ENCODE measurements around the gene ACP6.

ACP6 gene

DNA sequence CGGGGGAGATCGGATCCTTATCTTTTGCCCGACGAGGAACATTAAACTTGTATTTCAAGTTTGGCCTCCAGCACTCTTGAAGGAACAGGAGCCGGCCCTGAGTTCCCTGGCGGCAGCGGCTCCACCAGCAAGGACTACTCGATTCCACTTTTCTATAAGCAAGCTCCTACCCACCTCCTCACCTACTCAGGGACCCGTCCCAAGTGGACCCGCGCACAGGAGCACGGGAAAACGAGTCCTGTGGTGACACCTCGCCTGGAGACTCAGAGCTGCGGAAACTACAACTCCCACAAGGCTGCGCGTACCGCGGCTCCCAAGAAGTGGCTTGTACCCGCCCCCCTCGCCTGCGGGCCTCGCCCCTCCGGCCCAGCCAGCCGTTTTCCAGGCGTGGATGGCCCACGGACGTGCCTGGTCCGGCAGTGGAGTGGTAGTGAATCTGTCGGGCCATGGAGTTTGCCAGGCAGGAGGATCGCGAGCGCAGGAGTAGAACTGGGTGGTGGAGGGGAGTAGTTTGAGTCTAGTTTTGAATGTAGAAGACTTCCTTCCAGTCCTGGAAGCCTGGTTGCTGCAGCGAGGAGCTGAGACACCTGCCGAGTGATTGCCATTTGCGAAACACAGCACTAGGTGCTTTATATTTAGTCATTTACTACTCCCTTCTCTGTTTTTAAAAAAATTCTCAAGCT is at the start of gene ACP6:
TSS of gene ACP6 (minus strand) at position 206 of the 683 bp plus-strand sequence. CDS start 476 bp downstream, outside the sequence.
- H3K4me2 ChIP-seq (ENCODE audit: insufficient read depth, low read length) = peak within 1 kb of the TSS; percentile 95
- ATAC-seq (ENCODE audit: insufficient read depth, low read depth) (peak; percentile 98), DNase-seq (peak; percentile 93)
- no peaks in the 10 kb centered on the region for H3K9me3 ChIP-seq (ENCODE audit: insufficient read depth, low read length, severe bottlenecking)
- TF ChIP-seq, protein P1, sequence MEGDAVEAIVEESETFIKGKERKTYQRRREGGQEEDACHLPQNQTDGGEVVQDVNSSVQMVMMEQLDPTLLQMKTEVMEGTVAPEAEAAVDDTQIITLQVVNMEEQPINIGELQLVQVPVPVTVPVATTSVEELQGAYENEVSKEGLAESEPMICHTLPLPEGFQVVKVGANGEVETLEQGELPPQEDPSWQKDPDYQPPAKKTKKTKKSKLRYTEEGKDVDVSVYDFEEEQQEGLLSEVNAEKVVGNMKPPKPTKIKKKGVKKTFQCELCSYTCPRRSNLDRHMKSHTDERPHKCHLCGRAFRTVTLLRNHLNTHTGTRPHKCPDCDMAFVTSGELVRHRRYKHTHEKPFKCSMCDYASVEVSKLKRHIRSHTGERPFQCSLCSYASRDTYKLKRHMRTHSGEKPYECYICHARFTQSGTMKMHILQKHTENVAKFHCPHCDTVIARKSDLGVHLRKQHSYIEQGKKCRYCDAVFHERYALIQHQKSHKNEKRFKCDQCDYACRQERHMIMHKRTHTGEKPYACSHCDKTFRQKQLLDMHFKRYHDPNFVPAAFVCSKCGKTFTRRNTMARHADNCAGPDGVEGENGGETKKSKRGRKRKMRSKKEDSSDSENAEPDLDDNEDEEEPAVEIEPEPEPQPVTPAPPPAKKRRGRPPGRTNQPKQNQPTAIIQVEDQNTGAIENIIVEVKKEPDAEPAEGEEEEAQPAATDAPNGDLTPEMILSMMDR (IDR thresholded peaks at IDR 0.05; ENCODE audit: borderline replicate concordance, extremely low read depth, low read length, poor library complexity, severe bottlenecking) = no peak
- TF ChIP-seq EZH2 (IDR thresholded peaks at IDR 0.05; ENCODE audit: borderline replicate concordance, low read depth, low read length, severe bottlenecking) = no peak
- H3K27ac ChIP-seq (ENCODE audit: low read length) = peak within 1 kb of the TSS; percentile 81
- no peaks in the 10 kb centered on the region for H4K20me1 ChIP-seq (ENCODE audit: insufficient read depth, low read length)
- peak within 1 kb of the TSS; percentile 70 for H3K9ac ChIP-seq (ENCODE audit: low read depth, low read length)
- no peaks in the 10 kb centered on the region for H3K79me2 ChIP-seq (ENCODE audit: insufficient read depth, low read length)
- H3K4me3 ChIP-seq (ENCODE audit: low read depth in 1 of 2, low read length in 2 of 2) = peak within 1 kb of the TSS; percentile 68 to 93
- no peaks in the 10 kb centered on the region for H3K36me3 ChIP-seq (ENCODE audit: insufficient read depth, low read length)
- H2AFZ ChIP-seq (ENCODE audit: low read depth, low read length) = peak within 1 kb of the TSS; percentile 99
- H3K4me1 ChIP-seq (ENCODE audit: insufficient read depth, low read length) = peaks cover 24% of the 10 kb centered on the region
- no peaks in the 10 kb centered on the region for H3K27me3 ChIP-seq (ENCODE audit: insufficient read depth, low read length, poor library complexity)

DNA sequence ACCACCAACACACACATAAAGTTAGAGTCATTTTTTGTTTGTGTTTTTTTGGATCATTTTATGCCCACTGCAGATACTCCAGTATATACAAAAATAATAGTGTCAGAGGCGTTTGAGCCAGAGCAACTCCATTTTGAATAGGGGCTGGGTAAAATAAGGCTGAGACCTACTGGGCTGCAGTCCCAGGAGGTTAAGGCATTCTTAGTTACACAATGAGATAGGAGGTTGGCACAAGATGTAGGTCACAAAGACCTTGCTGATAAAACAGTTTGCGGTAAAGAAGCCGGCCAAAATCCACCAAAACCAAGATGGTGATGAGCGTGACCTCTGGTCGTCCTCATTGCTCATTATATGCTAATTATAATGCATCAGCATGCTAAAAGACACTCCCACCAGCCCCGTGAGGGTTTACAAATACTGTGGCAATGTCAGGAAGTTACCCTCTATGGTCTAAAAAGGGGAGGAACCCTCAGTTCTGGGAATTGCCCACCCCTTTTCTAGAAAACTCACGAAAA is 49.4 kb upstream of the ACP6 start:
- no peaks in the 10 kb centered on the region for H3K36me3 ChIP-seq (ENCODE audit: insufficient read depth, low read length)
- H3K4me1 ChIP-seq (ENCODE audit: insufficient read depth, low read length) = no peaks in the 10 kb centered on the region
- no peak overlapping the region for H3K4me2 ChIP-seq (ENCODE audit: insufficient read depth, low read length)
- H3K27ac ChIP-seq (ENCODE audit: low read length) = no peak overlapping the region
- peaks cover 4% of the 10 kb centered on the region for H3K27me3 ChIP-seq (ENCODE audit: insufficient read depth, low read length, poor library complexity)
- H3K9me3 ChIP-seq (ENCODE audit: insufficient read depth, low read length, severe bottlenecking) = peaks cover 9% of the 10 kb centered on the region
- TF ChIP-seq EZH2 (IDR thresholded peaks at IDR 0.05; ENCODE audit: borderline replicate concordance, low read depth, low read length, severe bottlenecking) = no peak
- TF ChIP-seq, protein P1 (IDR thresholded peaks at IDR 0.05; ENCODE audit: borderline replicate concordance, extremely low read depth, low read length, poor library complexity, severe bottlenecking) = no peak
- H3K79me2 ChIP-seq (ENCODE audit: insufficient read depth, low read length) = no peaks in the 10 kb centered on the region
- ATAC-seq (ENCODE audit: insufficient read depth, low read depth) (no peak), DNase-seq (no peak)
- H4K20me1 ChIP-seq (ENCODE audit: insufficient read depth, low read length) = no peaks in the 10 kb centered on the region
- no peak overlapping the region for H2AFZ ChIP-seq (ENCODE audit: low read depth, low read length)
- H3K4me3 ChIP-seq (ENCODE audit: low read depth in 1 of 2, low read length in 2 of 2) = no peak overlapping the region
- no peak overlapping the region for H3K9ac ChIP-seq (ENCODE audit: low read depth, low read length)

DNA sequence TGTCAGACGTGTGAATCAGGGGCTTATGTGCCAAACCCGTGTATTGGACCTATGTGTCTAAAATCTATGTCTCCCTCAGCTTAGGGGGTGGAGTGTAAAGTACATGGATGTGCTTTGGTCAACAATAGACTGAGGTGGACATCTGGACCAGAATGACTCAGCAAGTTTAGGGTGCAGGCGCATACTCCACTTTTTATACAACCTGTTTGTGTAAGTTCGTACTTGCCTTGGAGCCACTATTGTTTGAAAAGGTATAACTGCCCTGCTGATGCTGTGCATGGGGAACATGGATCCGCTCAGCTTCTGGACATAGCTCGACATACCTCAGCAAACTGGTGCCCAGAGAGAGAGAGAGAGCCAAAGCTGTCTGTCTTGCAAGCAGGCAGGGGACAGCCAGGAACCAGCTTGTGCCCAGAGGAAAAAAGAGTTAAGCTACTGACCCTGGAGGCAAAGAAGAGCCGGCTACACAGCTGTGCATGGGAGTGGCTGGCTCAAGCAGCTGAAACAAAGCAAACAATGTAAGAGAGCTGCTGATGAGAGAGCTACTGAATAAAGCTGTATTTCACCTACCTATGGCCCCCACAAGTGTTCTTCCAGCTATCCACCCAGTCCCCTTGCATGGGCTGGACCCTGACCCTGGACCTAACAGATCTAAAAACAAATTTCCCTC is 48.8 kb upstream of the ACP6 start:
- H3K4me2 ChIP-seq (ENCODE audit: insufficient read depth, low read length) = no peak overlapping the region
- no peaks in the 10 kb centered on the region for H4K20me1 ChIP-seq (ENCODE audit: insufficient read depth, low read length)
- ATAC-seq (ENCODE audit: insufficient read depth, low read depth) (no peak), DNase-seq (peak; percentile 9)
- H3K4me3 ChIP-seq (ENCODE audit: low read depth in 1 of 2, low read length in 2 of 2) = no peak overlapping the region
- no peak overlapping the region for H2AFZ ChIP-seq (ENCODE audit: low read depth, low read length)
- H3K27ac ChIP-seq (ENCODE audit: low read length) = no peak overlapping the region
- peaks cover 9% of the 10 kb centered on the region for H3K9me3 ChIP-seq (ENCODE audit: insufficient read depth, low read length, severe bottlenecking)
- TF ChIP-seq, protein P1 (IDR thresholded peaks at IDR 0.05; ENCODE audit: borderline replicate concordance, extremely low read depth, low read length, poor library complexity, severe bottlenecking) = no peak
- no peak for TF ChIP-seq EZH2 (IDR thresholded peaks at IDR 0.05; ENCODE audit: borderline replicate concordance, low read depth, low read length, severe bottlenecking)
- no peaks in the 10 kb centered on the region for H3K36me3 ChIP-seq (ENCODE audit: insufficient read depth, low read length)
- H3K27me3 ChIP-seq (ENCODE audit: insufficient read depth, low read length, poor library complexity) = peaks cover 4% of the 10 kb centered on the region
- H3K9ac ChIP-seq (ENCODE audit: low read depth, low read length) = no peak overlapping the region
- no peaks in the 10 kb centered on the region for H3K79me2 ChIP-seq (ENCODE audit: insufficient read depth, low read length)
- no peaks in the 10 kb centered on the region for H3K4me1 ChIP-seq (ENCODE audit: insufficient read depth, low read length)

All from DND-41 (cell line).